Hepatocyte (in vitro differentiated cells): Measurements from ENCODE around the gene CHID1. TPM values are rescaled to one million over a fixed set of nuclear protein-coding genes. Genes with fewer than 3 reads are reported as not detected.

Source experiments
- DNase-seq: peaks from one replicate; pipeline ENCODE4 v3.0.0-alpha.2; 2016; ENCODE audit warnings: low spot score
- H2AFZ ChIP-seq: fragments of 200-600 bp; sonication (generic); 2 replicates; pipeline ENCODE4 v1.6.0; 2016; ENCODE audit warnings: antibody characterized with exemption, mild to moderate bottlenecking
- H3K27ac ChIP-seq: fragments of 200-600 bp; sonication (generic); 2 replicates; pipeline ENCODE4 v1.5.1; 2016; ENCODE audit warnings: mild to moderate bottlenecking
- H3K27me3 ChIP-seq: fragments of 200-600 bp; sonication (generic); 2 replicates; pipeline ENCODE4 v1.6.1; 2016
- H3K36me3 ChIP-seq: fragments of 200-600 bp; sonication (generic); replicated peaks from 2 replicates; pipeline ENCODE4 v1.5.1; 2016; ENCODE audit warnings: low read depth; ENCODE audit not compliant: insufficient read depth
- H3K4me1 ChIP-seq: fragments of 200-600 bp; sonication (generic); 2 replicates; pipeline ENCODE4 v1.5.1; 2016; ENCODE audit warnings: mild to moderate bottlenecking, moderate library complexity; ENCODE audit not compliant: insufficient read depth
- H3K4me2 ChIP-seq: fragments of 200-600 bp; sonication (generic); 2 replicates; pipeline ENCODE4 v1.6.0; 2016
- H3K4me3 ChIP-seq: fragments of 200-600 bp; sonication (generic); 2 replicates; pipeline ENCODE4 v1.5.1; 2016; ENCODE audit warnings: mild to moderate bottlenecking
- H3K79me2 ChIP-seq: fragments of 200-600 bp; sonication (generic); 2 replicates; pipeline ENCODE4 v1.6.0; 2017; ENCODE audit warnings: mild to moderate bottlenecking
- H3K9me2 ChIP-seq: fragments of 200-600 bp; sonication (generic); replicated peaks from 2 replicates; pipeline ENCODE4 v1.6.0; 2017; ENCODE audit warnings: mild to moderate bottlenecking; ENCODE audit not compliant: insufficient read depth
- H3K9me3 ChIP-seq: fragments of 200-600 bp; sonication (generic); 2 replicates; pipeline ENCODE4 v1.5.1; 2016; ENCODE audit warnings: low read depth, mild to moderate bottlenecking
- H4K20me1 ChIP-seq: fragments of 200-600 bp; sonication (generic); 2 replicates; pipeline ENCODE4 v1.6.0; 2016; ENCODE audit warnings: mild to moderate bottlenecking; ENCODE audit not compliant: insufficient read depth, poor library complexity, severe bottlenecking
- EZH2 ChIP-seq: fragments of 200-600 bp; sonication (generic); IDR thresholded peaks from 2 replicates; pipeline ENCODE4 v1.6.1; 2016; ENCODE audit warnings: antibody characterized with exemption, mild to moderate bottlenecking, borderline replicate concordance
- EZH2phosphoT487 ChIP-seq: fragments of 200-600 bp; sonication (generic); IDR thresholded peaks from one replicate; pipeline ENCODE4 v1.6.1; 2018; ENCODE audit warnings: antibody characterized with exemption, mild to moderate bottlenecking, low read depth, moderate library complexity; ENCODE audit not compliant: unreplicated experiment, severe bottlenecking
- WGBS: methylation state at CpG from one replicate; pipeline ENCODE4 v1.1.6; 2016; ENCODE audit warnings: low lambda C conversion rate; ENCODE audit errors: missing lambda C conversion rate; 5-methylcytosine and 5-hydroxymethylcytosine counted together
- polyA plus RNA-seq: library from polyadenylated mRNA; unstranded; fragments of >200 nt; fragmentation: Nextera tagmentation; extraction: Ambion mirVana; gene quantifications from 2 replicates; pipeline ENCODE4 v1.2.1, GENCODE V29; 2016
- total RNA-seq: library from RNA; depleted of rRNA; stranded (reverse); fragments of >200 nt; gene quantifications from 2 replicates; pipeline ENCODE4 v1.2.3, GENCODE V29; 2014
- TF ChIP-seq, protein P1 (sequence below): fragments of 200-600 bp; sonication (generic); IDR thresholded peaks from 2 replicates; pipeline ENCODE4 v1.5.1; 2016; ENCODE audit warnings: antibody characterized with exemption, mild to moderate bottlenecking; ENCODE audit not compliant: poor library complexity

The CHID1 gene
- total and polyA plus RNA-seq, 2 experiments from 2014 or later = 92.4 to 155 TPM

DNA sequence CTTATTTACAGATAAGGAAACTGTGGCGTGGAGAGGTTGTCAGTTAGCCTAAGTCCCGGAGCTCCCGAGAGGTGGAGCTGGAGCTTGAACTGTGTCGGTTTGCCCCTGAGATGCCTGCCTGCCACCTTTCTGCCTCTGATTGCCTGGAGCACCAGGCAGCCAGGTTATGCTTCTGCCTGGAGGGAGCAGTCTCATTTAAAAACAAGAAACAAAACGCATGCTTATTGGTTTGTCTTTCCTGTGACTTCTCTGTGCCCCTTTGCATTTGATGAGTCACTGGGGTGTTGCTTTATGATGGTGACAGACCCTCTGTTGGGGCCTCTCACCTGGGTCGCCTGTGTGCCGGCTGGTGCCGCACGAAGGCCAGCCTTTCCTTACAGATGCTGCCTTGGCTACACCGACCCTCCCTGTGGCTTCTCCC lies 27.2 kb upstream of the CHID1 start:
- no peak overlapping the region for H3K4me3 ChIP-seq
- peaks cover 35% of the 10 kb centered on the region for H4K20me1 ChIP-seq
- peak overlapping the region; percentile 94 for H3K27ac ChIP-seq
- H3K36me3 ChIP-seq = no peaks in the 10 kb centered on the region
- no peaks in the 10 kb centered on the region for H3K9me3 ChIP-seq
- H3K4me2 ChIP-seq = peak overlapping the region; percentile 35
- H3K27me3 ChIP-seq = no peaks in the 10 kb centered on the region
- peaks cover 95% of the 10 kb centered on the region for H3K79me2 ChIP-seq
- 54% methylated on average over 10 of the region's 10 CpGs for WGBS
- H2AFZ ChIP-seq = no peak overlapping the region
- peaks cover 37% of the 10 kb centered on the region for H3K4me1 ChIP-seq
- DNase-seq = peak; percentile 64
- H3K9me2 ChIP-seq = no peaks in the 10 kb centered on the region
- no peak for TF ChIP-seq EZH2
- TF ChIP-seq, protein P1, sequence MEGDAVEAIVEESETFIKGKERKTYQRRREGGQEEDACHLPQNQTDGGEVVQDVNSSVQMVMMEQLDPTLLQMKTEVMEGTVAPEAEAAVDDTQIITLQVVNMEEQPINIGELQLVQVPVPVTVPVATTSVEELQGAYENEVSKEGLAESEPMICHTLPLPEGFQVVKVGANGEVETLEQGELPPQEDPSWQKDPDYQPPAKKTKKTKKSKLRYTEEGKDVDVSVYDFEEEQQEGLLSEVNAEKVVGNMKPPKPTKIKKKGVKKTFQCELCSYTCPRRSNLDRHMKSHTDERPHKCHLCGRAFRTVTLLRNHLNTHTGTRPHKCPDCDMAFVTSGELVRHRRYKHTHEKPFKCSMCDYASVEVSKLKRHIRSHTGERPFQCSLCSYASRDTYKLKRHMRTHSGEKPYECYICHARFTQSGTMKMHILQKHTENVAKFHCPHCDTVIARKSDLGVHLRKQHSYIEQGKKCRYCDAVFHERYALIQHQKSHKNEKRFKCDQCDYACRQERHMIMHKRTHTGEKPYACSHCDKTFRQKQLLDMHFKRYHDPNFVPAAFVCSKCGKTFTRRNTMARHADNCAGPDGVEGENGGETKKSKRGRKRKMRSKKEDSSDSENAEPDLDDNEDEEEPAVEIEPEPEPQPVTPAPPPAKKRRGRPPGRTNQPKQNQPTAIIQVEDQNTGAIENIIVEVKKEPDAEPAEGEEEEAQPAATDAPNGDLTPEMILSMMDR = no peak
- no peak for TF ChIP-seq EZH2phosphoT487

GRCh38 chr11:936199-936598 lies 25.6 kb upstream of the CHID1 start:
- no peaks in the 10 kb centered on the region for H3K9me2 ChIP-seq
- 83% methylated on average over 3 of the region's 3 CpGs for WGBS
- no peak overlapping the region for H2AFZ ChIP-seq
- peaks cover 98% of the 10 kb centered on the region for H3K79me2 ChIP-seq
- peak overlapping the region; percentile 94 for H3K27ac ChIP-seq
- TF ChIP-seq EZH2phosphoT487 = no peak
- TF ChIP-seq EZH2 = no peak
- TF ChIP-seq, protein P1 = no peak
- H3K27me3 ChIP-seq = no peaks in the 10 kb centered on the region
- DNase-seq = peak; percentile 55
- H3K9me3 ChIP-seq = no peaks in the 10 kb centered on the region
- no peak overlapping the region for H3K4me2 ChIP-seq
- no peaks in the 10 kb centered on the region for H3K36me3 ChIP-seq
- peaks cover 51% of the 10 kb centered on the region for H4K20me1 ChIP-seq
- peaks cover 32% of the 10 kb centered on the region for H3K4me1 ChIP-seq
- no peak overlapping the region for H3K4me3 ChIP-seq

DNA sequence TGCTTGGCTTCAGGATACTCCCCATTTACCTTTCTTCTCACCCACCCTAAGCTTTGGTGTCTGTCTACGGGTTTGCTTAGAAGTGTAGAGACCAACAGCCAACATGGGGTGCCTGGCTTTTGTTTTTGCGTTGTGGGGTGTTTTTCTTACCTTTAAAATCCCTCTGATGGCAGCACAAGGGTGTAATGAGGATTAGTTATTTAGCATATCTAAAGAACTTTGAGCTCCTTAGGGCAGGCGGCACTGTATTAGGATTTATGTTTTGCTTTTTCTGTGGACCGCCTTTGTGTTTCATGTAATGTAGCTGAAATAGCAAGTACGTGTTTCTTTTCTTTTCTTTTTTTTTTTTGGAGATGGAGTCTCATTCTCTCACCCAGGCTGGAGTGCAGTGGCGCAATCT lies 23.9 kb upstream of the CHID1 start:
- Histone ChIP-seq H3K27ac (peak overlapping the region; percentile 14), H3K4me1 (peaks cover 27% of the 10 kb centered on the region), H3K4me3 (no peak overlapping the region), H3K9me2 (no peaks in the 10 kb centered on the region), H3K79me2 (peaks cover 98% of the 10 kb centered on the region), H4K20me1 (peaks cover 63% of the 10 kb centered on the region), H2AFZ (no peak overlapping the region), H3K4me2 (peak overlapping the region; percentile 1), H3K27me3 (no peaks in the 10 kb centered on the region), H3K9me3 (no peaks in the 10 kb centered on the region), H3K36me3 (no peaks in the 10 kb centered on the region)
- no peak for DNase-seq
- 58% methylated on average over 5 of the region's 6 CpGs for WGBS
- TF ChIP-seq, protein P1 = no peak
- TF ChIP-seq EZH2phosphoT487 (no peak), EZH2 (no peak)

- Histone ChIP-seq H3K4me2 (no peak overlapping the region), H3K27me3 (no peaks in the 10 kb centered on the region), H4K20me1 (peaks cover 69% of the 10 kb centered on the region), H3K27ac (peak overlapping the region; percentile 14), H3K4me3 (no peak overlapping the region), H3K9me2 (no peaks in the 10 kb centered on the region), H3K4me1 (peaks cover 29% of the 10 kb centered on the region), H2AFZ (no peak overlapping the region), H3K36me3 (no peaks in the 10 kb centered on the region), H3K79me2 (peaks cover 98% of the 10 kb centered on the region), H3K9me3 (no peaks in the 10 kb centered on the region)
- TF ChIP-seq EZH2 = no peak
- DNase-seq = no peak
- 69% methylated on average over 7 of the region's 7 CpGs for WGBS
Measured at GRCh38 chr11:933936-934335, 23.3 kb upstream of the CHID1 start.
